Measurements from ENCODE around the gene MYL5. TPM values are rescaled to one million over a fixed set of nuclear protein-coding genes. Genes with fewer than 3 reads are reported as not detected.

The MYL5 gene
- total and polyA plus RNA-seq, 2 of the 13 experiments (the other 11 are each of a cell fraction or from before 2014, with no cell fraction given), result 6.5 to 16.0 TPM

DNA sequence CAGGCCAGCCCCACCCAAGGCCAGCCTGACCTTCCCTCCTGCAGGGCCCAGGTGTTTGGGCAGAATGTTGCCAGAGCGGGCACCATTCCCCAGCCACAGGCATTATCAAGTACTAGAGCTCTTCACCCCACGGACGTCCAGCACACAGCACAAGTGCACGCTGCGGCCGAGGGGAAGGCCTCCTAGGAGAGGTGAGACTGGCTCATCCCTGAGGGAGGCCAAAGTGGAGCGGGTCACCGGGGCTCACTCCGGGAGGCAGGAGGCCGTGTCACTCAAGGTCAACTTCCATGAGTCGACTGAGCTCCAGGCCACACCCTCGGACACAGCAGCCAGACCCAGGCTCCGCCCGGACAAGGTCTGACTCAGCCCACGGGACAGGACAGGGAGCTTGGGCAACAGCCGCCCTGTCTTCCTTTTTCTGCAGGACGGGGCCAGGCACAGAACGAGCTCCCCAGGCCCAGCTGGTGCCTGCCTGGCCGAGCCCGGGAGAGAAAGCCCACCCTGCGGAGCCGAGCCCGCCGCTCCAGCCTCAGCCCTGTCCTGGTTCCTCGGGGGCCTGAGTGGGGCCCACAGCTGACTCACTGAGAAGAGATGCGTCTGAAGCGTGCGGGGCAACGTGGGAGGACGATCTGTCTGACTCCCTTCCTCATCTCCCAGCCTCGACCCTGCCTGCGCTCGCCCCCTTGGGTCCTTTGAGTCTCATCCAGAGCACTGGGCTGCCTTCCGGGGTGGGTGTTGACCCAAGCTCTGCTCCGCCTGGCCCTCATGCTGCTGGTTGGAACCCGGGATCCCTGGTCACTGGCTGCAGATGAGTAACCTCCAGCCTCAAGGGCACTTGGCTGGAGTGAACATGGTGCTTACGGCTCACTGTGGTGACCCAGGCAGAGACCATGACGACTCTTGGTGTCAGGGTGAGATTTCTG lies 13.0 kb downstream of the MYL5 start (continued):
- TF ChIP-seq, protein P1, sequence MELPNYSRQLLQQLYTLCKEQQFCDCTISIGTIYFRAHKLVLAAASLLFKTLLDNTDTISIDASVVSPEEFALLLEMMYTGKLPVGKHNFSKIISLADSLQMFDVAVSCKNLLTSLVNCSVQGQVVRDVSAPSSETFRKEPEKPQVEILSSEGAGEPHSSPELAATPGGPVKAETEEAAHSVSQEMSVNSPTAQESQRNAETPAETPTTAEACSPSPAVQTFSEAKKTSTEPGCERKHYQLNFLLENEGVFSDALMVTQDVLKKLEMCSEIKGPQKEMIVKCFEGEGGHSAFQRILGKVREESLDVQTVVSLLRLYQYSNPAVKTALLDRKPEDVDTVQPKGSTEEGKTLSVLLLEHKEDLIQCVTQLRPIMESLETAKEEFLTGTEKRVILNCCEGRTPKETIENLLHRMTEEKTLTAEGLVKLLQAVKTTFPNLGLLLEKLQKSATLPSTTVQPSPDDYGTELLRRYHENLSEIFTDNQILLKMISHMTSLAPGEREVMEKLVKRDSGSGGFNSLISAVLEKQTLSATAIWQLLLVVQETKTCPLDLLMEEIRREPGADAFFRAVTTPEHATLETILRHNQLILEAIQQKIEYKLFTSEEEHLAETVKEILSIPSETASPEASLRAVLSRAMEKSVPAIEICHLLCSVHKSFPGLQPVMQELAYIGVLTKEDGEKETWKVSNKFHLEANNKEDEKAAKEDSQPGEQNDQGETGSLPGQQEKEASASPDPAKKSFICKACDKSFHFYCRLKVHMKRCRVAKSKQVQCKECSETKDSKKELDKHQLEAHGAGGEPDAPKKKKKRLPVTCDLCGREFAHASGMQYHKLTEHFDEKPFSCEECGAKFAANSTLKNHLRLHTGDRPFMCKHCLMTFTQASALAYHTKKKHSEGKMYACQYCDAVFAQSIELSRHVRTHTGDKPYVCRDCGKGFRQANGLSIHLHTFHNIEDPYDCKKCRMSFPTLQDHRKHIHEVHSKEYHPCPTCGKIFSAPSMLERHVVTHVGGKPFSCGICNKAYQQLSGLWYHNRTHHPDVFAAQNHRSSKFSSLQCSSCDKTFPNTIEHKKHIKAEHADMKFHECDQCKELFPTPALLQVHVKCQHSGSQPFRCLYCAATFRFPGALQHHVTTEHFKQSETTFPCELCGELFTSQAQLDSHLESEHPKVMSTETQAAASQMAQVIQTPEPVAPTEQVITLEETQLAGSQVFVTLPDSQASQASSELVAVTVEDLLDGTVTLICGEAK (IDR thresholded peaks at IDR 0.05), result no peak
- TF ChIP-seq, protein P1 (CRISPR knock-in tag; IDR thresholded peaks at IDR 0.05), result no peak
- no peak for TF ChIP-seq PHB2 (IDR thresholded peaks at IDR 0.05; ENCODE audit: partially characterized antibody)
- 0 out of 2 replicates have a peak, but pooled peaks have one; percentile 73 for TF ChIP-seq ZNF546 (CRISPR knock-in tag; conservative IDR thresholded peaks at IDR 0.05)
- TF ChIP-seq, protein P2, sequence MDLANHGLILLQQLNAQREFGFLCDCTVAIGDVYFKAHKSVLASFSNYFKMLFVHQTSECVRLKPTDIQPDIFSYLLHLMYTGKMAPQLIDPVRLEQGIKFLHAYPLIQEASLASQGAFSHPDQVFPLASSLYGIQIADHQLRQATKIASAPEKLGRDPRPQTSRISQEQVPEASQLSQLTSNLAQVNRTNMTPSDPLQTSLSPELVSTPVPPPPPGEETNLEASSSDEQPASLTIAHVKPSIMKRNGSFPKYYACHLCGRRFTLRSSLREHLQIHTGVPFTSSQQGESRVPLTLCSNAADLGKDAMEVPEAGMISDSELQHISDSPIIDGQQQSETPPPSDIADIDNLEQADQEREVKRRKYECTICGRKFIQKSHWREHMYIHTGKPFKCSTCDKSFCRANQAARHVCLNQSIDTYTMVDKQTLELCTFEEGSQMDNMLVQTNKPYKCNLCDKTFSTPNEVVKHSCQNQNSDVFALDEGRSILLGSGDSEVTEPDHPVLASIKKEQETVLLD (CRISPR knock-in tag; IDR thresholded peaks at IDR 0.05; ENCODE audit: low read depth), result no peak
- TF ChIP-seq, protein P3, sequence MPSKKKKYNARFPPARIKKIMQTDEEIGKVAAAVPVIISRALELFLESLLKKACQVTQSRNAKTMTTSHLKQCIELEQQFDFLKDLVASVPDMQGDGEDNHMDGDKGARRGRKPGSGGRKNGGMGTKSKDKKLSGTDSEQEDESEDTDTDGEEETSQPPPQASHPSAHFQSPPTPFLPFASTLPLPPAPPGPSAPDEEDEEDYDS (CRISPR knock-in tag; IDR thresholded peaks at IDR 0.05), result peak; percentile 68
- TF ChIP-seq, protein P4, sequence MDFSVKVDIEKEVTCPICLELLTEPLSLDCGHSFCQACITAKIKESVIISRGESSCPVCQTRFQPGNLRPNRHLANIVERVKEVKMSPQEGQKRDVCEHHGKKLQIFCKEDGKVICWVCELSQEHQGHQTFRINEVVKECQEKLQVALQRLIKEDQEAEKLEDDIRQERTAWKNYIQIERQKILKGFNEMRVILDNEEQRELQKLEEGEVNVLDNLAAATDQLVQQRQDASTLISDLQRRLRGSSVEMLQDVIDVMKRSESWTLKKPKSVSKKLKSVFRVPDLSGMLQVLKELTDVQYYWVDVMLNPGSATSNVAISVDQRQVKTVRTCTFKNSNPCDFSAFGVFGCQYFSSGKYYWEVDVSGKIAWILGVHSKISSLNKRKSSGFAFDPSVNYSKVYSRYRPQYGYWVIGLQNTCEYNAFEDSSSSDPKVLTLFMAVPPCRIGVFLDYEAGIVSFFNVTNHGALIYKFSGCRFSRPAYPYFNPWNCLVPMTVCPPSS (IDR thresholded peaks at IDR 0.05), result no peak
- TF ChIP-seq MXD4 (CRISPR knock-in tag; IDR thresholded peaks at IDR 0.05), result 0 out of 2 replicates have a peak, but pooled peaks have one; percentile 70
- TF ChIP-seq, protein P5, sequence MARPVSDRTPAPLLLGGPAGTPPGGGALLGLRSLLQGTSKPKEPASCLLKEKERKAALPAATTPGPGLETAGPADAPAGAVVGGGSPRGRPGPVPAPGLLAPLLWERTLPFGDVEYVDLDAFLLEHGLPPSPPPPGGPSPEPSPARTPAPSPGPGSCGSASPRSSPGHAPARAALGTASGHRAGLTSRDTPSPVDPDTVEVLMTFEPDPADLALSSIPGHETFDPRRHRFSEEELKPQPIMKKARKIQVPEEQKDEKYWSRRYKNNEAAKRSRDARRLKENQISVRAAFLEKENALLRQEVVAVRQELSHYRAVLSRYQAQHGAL (CRISPR knock-in tag; IDR thresholded peaks at IDR 0.05; ENCODE audit: not compliant biosample characterization), result no peak
- TF ChIP-seq ZNF615 (CRISPR knock-in tag; IDR thresholded peaks at IDR 0.05; ENCODE audit: borderline replicate concordance), result no peak
- TF ChIP-seq ZBTB42 (CRISPR knock-in tag; IDR thresholded peaks at IDR 0.05), result 0 out of 2 replicates have a peak, but pooled peaks have one; percentile 35
- peak; percentile 80 for TF ChIP-seq CEBPB (IDR thresholded peaks at IDR 0.05; ENCODE audit: borderline replicate concordance, low read depth, low read length)
- no peak for TF ChIP-seq JUNB (CRISPR knock-in tag; IDR thresholded peaks at IDR 0.05; ENCODE audit: borderline replicate concordance)
- TF ChIP-seq ZFX (CRISPR knock-in tag; IDR thresholded peaks at IDR 0.05; ENCODE audit: low read depth), result peak; percentile 73
- TF ChIP-seq MATR3 (CRISPR knock-in tag; IDR thresholded peaks at IDR 0.05), result no peak
